Heart right ventricle (tissue), 16 donors: Measurements from ENCODE around the gene POMC. TPM values are rescaled to one million over a fixed set of nuclear protein-coding genes. Genes with fewer than 3 reads are reported as not detected.
"Not testable (repeated sequence)": the region's sequence is repeated elsewhere in the genome, so short reads cannot be mapped to it uniquely, and the experiment has no call there.

Experiments used
- ATAC-seq, 8 donors: fragments of 200-7000 bp; cut with Tn5 transposase; one replicate each; pipeline ENCODE4 v1.9.1; 2020; ENCODE audit warnings: mild to moderate bottlenecking in 8 of 8, moderate library complexity in 8 of 8, moderate number of reproducible peaks in 1 of 8
- DNase-seq, 2 donors: peaks; one replicate each; pipeline ENCODE4 v3.0.0-alpha.2; 2020
- H3K27ac ChIP-seq, 10 donors: fragments of 200-600 bp; sonication (generic) in 2 of 10; one replicate each; pipeline versions ENCODE4 v1.5.0 to v1.8.0; 2020 to 2022; ENCODE audit warnings: mild to moderate bottlenecking in 3 of 10
- H3K27me3 ChIP-seq, 7 donors: fragments of 200-600 bp; one replicate each; pipeline ENCODE4 v1.8.0; 2021 to 2022; ENCODE audit warnings: mild to moderate bottlenecking in 2 of 7
- H3K36me3 ChIP-seq, 9 donors: fragments of 200-600 bp; sonication (generic) in 1 of 9; one replicate each; pipeline versions ENCODE4 v1.5.0 to v1.8.0; 2020 to 2022; ENCODE audit warnings: mild to moderate bottlenecking in 2 of 9
- H3K4me1 ChIP-seq, 9 donors: fragments of 200-600 bp; sonication (generic) in 1 of 9; one replicate each; pipeline versions ENCODE4 v1.5.0 to v1.8.0; 2020 to 2022; ENCODE audit warnings: mild to moderate bottlenecking in 4 of 9
- H3K4me3 ChIP-seq, 10 donors: fragments of 200-600 bp; sonication (generic) in 2 of 10; one replicate each; pipeline versions ENCODE4 v1.5.0 to v1.8.0; 2020 to 2022; ENCODE audit warnings: mild to moderate bottlenecking in 7 of 10, moderate library complexity in 2 of 10
- H3K9me3 ChIP-seq, 11 donors: fragments of 200-600 bp in 10 of 11; sonication (generic) in 2 of 11; one replicate each; pipeline versions ENCODE4 v1.5.0 to v1.8.0; 2013 to 2022; ENCODE audit warnings: mild to moderate bottlenecking in 2 of 11, control low read depth in 1 of 11, moderate library complexity in 1 of 11
- CTCF ChIP-seq, 9 donors: fragments of 200-600 bp; sonication (generic) in 2 of 9; IDR thresholded peaks; one replicate each; pipeline versions ENCODE4 v1.5.0 to v1.8.0; 2021 to 2022; ENCODE audit warnings: antibody characterized with exemption in 9 of 9, mild to moderate bottlenecking in 5 of 9, moderate library complexity in 1 of 9
- WGBS, 2 donors: extraction: QIAGEN DNeasy Blood & Tissue Kit; methylation state at CpG; one replicate each; pipeline ENCODE4 v1.1.7; 2013; ENCODE audit warnings: inconsistent platforms in 1 of 2; 5-methylcytosine and 5-hydroxymethylcytosine counted together
- intact Hi-C, 10 donors: fragments of 100-400 bp; cut with DNase I; formaldehyde crosslinking; loops; one replicate each; pipeline versions ENCODE4 v1.11.1 to v1.14.2; 2022
- polyA plus RNA-seq, 2 donors: library from polyadenylated mRNA; stranded (reverse); fragments of 200-250 nt; gene quantifications; one replicate each; pipeline ENCODE4 v1.2.3, GENCODE V29; 2013
- total RNA-seq, 10 donors: library from RNA; stranded (reverse); fragmentation: NEBNext Ultra II Directional in 3 of 10; extraction: Animal tissue kit (Norgen Biotek cat#: 25700) in 3 of 10; gene quantifications; one replicate each; pipeline versions ENCODE4 v1.2.1 to v1.2.4, GENCODE V29; 2021 to 2023
- donor health status: Arrhythmogenic right ventricular cardiomyopathy.
- donor health status: ischemic (EF 13 %, LVEDD 7.1; RV severe dilation, severe dysfunction).
- donor health status: healthy with polysubstance abuse.
- donor health status: DM: no; HTN: yes; CAD: no.
- donor health status: DM: no; HTN: no; CAD: no.
- donor health status: ischemic (EF 25% LVEDD 6.9; RV normal size, moderate dysfunction).
- donor health status: ischemic (EF 25% LVEDD 5.7; RV mildly dilated, moderate dysfunction).
- donor health status: healthy.
- donor health status: DM: yes; HTN: yes; CAD: no.
- donor health status: Ischemic cardiomyopathy.
- donor health status: ischemic (EF 35%, LVEDD 5.7; RV mildly dilated, moderate dysfunction).
- donor health status: nonischemic (EF 11% LVEDD 7.7; RV severe dilation, severe dysfunction).
- donor health status: DM: yes; HTN: yes; CAD: no.
- donor health status: PGD.
- donor health status: ischemic (EF 29% LVEDD 5.4; RV normal size, mild dysfunction).
- donor health status: nonischemic (EF 23%, LVEDD 6.1; RV moderate dilation, normal function).

The POMC gene
- total and polyA plus RNA-seq, 12 donors = 1.9 to 11.2 (median 5.6) TPM

- no peak for TF ChIP-seq CTCF (IDR thresholded peaks at IDR 0.05)
- Histone ChIP-seq H3K9me3 (no peaks in the 10 kb centered on the region), H3K4me1 (peaks cover 4 to 32% (median 14%) of the 10 kb centered on the region in 9 donors), H3K27me3 (peaks cover 0 to 43% (median 0%) of the 10 kb centered on the region in 7 donors), H3K36me3 (peaks cover 0 to 9% (median 0%) of the 10 kb centered on the region in 9 donors), H3K4me3 (no peak overlapping the region), H3K27ac (no peak overlapping the region)
- 92% methylated on average over 15 of the region's 15 CpGs for WGBS, 2 donors
- intact Hi-C loops = loop anchor here (1.0 to 10.0 kb wide), 12 partner anchors 31 to 725 kb away; partner anchors contain the start of gene EFR3B (in 3 of the 10)
- ATAC-seq (no peak), DNase-seq (no peak)
Measured at GRCh38 chr2:25129901-25130520, 38.4 kb downstream of the POMC start.

- no peaks in the 10 kb centered on the region for H3K9me3 ChIP-seq
- peaks cover 0 to 31% (median 0%) of the 10 kb centered on the region in 7 donors for H3K27me3 ChIP-seq
- H3K27ac ChIP-seq = no peak overlapping the region
- H3K4me1 ChIP-seq = peaks cover 4 to 36% (median 14%) of the 10 kb centered on the region in 9 donors
- WGBS, 2 donors = 77 to 80% methylated on average over 5 of the region's 5 CpGs
- H3K4me3 ChIP-seq = no peak overlapping the region
- TF ChIP-seq CTCF (IDR thresholded peaks at IDR 0.05) = no peak
- intact Hi-C loops = loop anchor here in 5 of 10 donors (2.0 to 10.0 kb wide), 6 partner anchors 29 to 153 kb away; partner anchors contain the start of gene EFR3B (in 3 of the 5)
- no peak for ATAC-seq
- no peak for DNase-seq
- peaks cover 0 to 9% (median 0%) of the 10 kb centered on the region in 9 donors for H3K36me3 ChIP-seq
Measured at GRCh38 chr2:25127646-25128045, 40.7 kb downstream of the POMC start.

- not testable (repeated sequence) for H3K27ac ChIP-seq, ATAC-seq, H3K4me3 ChIP-seq, H3K9me3 ChIP-seq, DNase-seq
- Histone ChIP-seq H3K36me3 (peaks cover 0 to 15% (median 0%) of the 10 kb centered on the region in 9 donors), H3K4me1 (peaks cover 4 to 30% (median 12%) of the 10 kb centered on the region in 9 donors), H3K27me3 (peaks cover 0 to 26% (median 0%) of the 10 kb centered on the region in 7 donors)
- intact Hi-C loops = loop anchor here in 4 of 10 donors (5.0 to 10.0 kb wide), 4 partner anchors 45 to 90 kb away; partner anchors contain the start of gene EFR3B (in 3 of the 4)
- WGBS, 2 donors = 94 to 95% methylated on average over 3 of the region's 3 CpGs
Measured at GRCh38 chr2:25127071-25127470, 41.3 kb downstream of the POMC start.

GRCh38 chr2:25125976-25126375, 42.4 kb downstream of the POMC start:
- Histone ChIP-seq H3K9me3 (no peaks in the 10 kb centered on the region), H3K4me3 (no peak overlapping the region), H3K27ac (no peak overlapping the region), H3K4me1 (peaks cover 0 to 19% (median 4%) of the 10 kb centered on the region in 9 donors), H3K27me3 (peaks cover 0 to 15% (median 0%) of the 10 kb centered on the region in 7 donors), H3K36me3 (peaks cover 0 to 21% (median 0%) of the 10 kb centered on the region in 9 donors)
- DNase-seq (no peak), ATAC-seq (no peak)
- WGBS, 2 donors = 87 to 94% methylated on average over 4 of the region's 4 CpGs
- intact Hi-C loops = loop anchor here in 4 of 10 donors (5.0 to 10.0 kb wide), 4 partner anchors 44 to 89 kb away; partner anchors contain the start of gene EFR3B (in 3 of the 4)
- no peak for TF ChIP-seq CTCF (IDR thresholded peaks at IDR 0.05)
